Activated naive CD8-positive, alpha-beta T cell treated with anti-CD3 and anti-CD28 coated beads for 36 hours (primary cell): ENCODE results near the gene H2AZ1. TPM values are rescaled to one million over a fixed set of nuclear protein-coding genes. Genes with fewer than 3 reads are reported as not detected.
A peak's percentile ranks its signal among the peaks of the same experiment; 100 is the strongest.

Experiments used
- DNase-seq: peaks from one replicate; pipeline ENCODE4 v3.0.0; 2021
- H3K27ac Mint-ChIP-seq: one replicate; pipeline ENCODE4 v1.8.0; 2022; ENCODE audit warnings: mild to moderate bottlenecking, moderate library complexity, mixed read lengths
- H3K27me3 Mint-ChIP-seq: one replicate; pipeline ENCODE4 v1.8.0; 2022; ENCODE audit warnings: mild to moderate bottlenecking, mixed read lengths
- H3K36me3 Mint-ChIP-seq: one replicate; pipeline ENCODE4 v1.8.0; 2021; ENCODE audit warnings: mild to moderate bottlenecking, mixed read lengths
- H3K4me1 Mint-ChIP-seq: one replicate; pipeline ENCODE4 v1.8.0; 2021; ENCODE audit warnings: mixed read lengths
- H3K4me3 Mint-ChIP-seq: one replicate; pipeline ENCODE4 v1.8.0; 2022; ENCODE audit warnings: mild to moderate bottlenecking, moderate library complexity, mixed read lengths
- H3K9me3 Mint-ChIP-seq: one replicate; pipeline ENCODE4 v1.8.0; 2022; ENCODE audit warnings: mixed read lengths
- total RNA-seq, 2 experiments: library from RNA; stranded (reverse); gene quantifications; one replicate each; pipeline ENCODE4 v1.2.3, GENCODE V29; 2021

H2AZ1 gene
- total RNA-seq, 2 experiments from 2014 or later = 735 to 794 TPM

DNA sequence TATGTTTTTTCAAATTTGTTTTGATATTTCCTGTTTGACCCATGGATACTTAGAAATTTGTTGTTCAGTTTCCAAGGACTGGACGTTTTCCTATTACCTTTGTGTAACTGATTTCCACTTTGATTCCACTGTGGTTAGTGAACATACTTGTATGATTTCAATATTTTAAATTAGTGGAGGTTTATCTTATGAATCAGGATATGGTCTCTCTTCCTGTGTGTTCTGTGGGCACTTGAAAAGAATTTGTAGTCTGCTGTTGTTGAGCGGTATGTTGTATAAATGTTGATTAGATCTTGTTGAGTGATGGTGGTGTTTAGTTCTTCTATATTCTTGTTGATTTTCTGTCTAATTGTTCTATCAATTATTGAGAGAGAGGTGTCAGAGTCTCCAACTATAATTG is 34.6 kb downstream of the H2AZ1 start:
- H3K4me1 Mint-ChIP-seq = peaks cover 10% of the 10 kb centered on the region
- H3K9me3 Mint-ChIP-seq = peaks cover 2% of the 10 kb centered on the region
- no peak overlapping the region for H3K4me3 Mint-ChIP-seq
- H3K27me3 Mint-ChIP-seq = no peaks in the 10 kb centered on the region
- DNase-seq = no peak
- peak overlapping the region; percentile 9 for H3K27ac Mint-ChIP-seq
- peaks cover 53% of the 10 kb centered on the region for H3K36me3 Mint-ChIP-seq

Other genes with a start within 250 kb of the H2AZ1 start
- gene DAPP1, start 133.4 kb downstream of the H2AZ1 start, total RNA-seq = 10 to 100 TPM; 37.9 to 39.7 TPM
- gene LAMTOR3, start 55.8 kb downstream of the H2AZ1 start, total RNA-seq = 10 to 100 TPM; 33.6 to 35.1 TPM
- gene DNAJB14, start 3.7 kb downstream of the H2AZ1 start, total RNA-seq = 10 to 100 TPM; 33.3 to 34.1 TPM
- gene DDIT4L, start 240.2 kb upstream of the H2AZ1 start, total RNA-seq = under 1 TPM in 1 of 2 experiments, not detected in 1; 0.34 TPM